Endothelial cell of umbilical vein (primary cell): Measurements from ENCODE around the gene OR2Y1. TPM values are rescaled to one million over a fixed set of nuclear protein-coding genes. Genes with fewer than 3 reads are reported as not detected.

Source experiments
- BruUV-seq: library from RNA; stranded (reverse); fragments of 400-500 nt; replicated peaks from 2 replicates; lab custom pipeline; 2021; lab: Mats Ljungman, UMichigan
- CTCF ChIA-PET: fragments of 300-600, 350-600 bp; sonication (Branson Sonifier 250); formaldehyde crosslinking; loops from one replicate; lab custom pipeline; 2021; ENCODE audit warnings: antibody characterized with exemption, inconsistent platforms; lab: Charles Lee
- POLR2A ChIA-PET: fragments of 300-600, 350-600 bp; sonication (Branson Sonifier 250); formaldehyde crosslinking; loops from one replicate; lab custom pipeline; 2021; ENCODE audit warnings: antibody characterized with exemption, inconsistent platforms; lab: Charles Lee
- DNase-seq: peaks from one replicate; pipeline ENCODE4 v3.0.0-alpha.2; 2011; ENCODE audit warnings: low read depth, low spot score
- FAIRE-seq: peaks from 2 replicates; lab custom pipeline; 2011; peaks lifted over from hg19 to GRCh38; lab: Jason Lieb, UNC
- H2AFZ ChIP-seq: 2 replicates; pipeline ENCODE4 v1.6.0; 2012; ENCODE audit warnings: low read depth, low read length, control low read depth, inconsistent platforms
- H3K27ac ChIP-seq: 2 replicates; pipeline ENCODE4 v1.5.1; 2011; ENCODE audit warnings: low read depth, mild to moderate bottlenecking, control low read depth, low read length, moderate library complexity; ENCODE audit not compliant: insufficient read depth
- H3K27me3 ChIP-seq, 2 experiments: 2 replicates each; pipeline versions ENCODE4 v1.6.0 to v1.6.1; 2011; ENCODE audit warnings: low read length in 2 of 2, mixed read lengths in 1 of 2; ENCODE audit not compliant: control insufficient read depth in 2 of 2, insufficient read depth in 2 of 2
- H3K36me3 ChIP-seq, 2 experiments: 2 replicates in 1 of 2; 3 replicates in 1 of 2; pipeline ENCODE4 v1.5.1; 2011; ENCODE audit warnings: low read length in 2 of 2, mild to moderate bottlenecking in 1 of 2, moderate library complexity in 1 of 2; ENCODE audit not compliant: control insufficient read depth in 2 of 2, insufficient read depth in 2 of 2; ENCODE audit errors: extremely low read depth in 1 of 2
- H3K4me1 ChIP-seq: 3 replicates; pipeline ENCODE4 v1.5.1; 2011; ENCODE audit warnings: mild to moderate bottlenecking, low read length; ENCODE audit not compliant: control insufficient read depth, insufficient read depth; ENCODE audit errors: extremely low read depth
- H3K4me2 ChIP-seq: 2 replicates; pipeline ENCODE4 v1.6.1; 2011; ENCODE audit warnings: low read length, control low read depth, mixed read lengths; ENCODE audit not compliant: insufficient read depth
- H3K4me3 ChIP-seq, 3 experiments: fragments of 200-600 bp in 1 of 3; sonication (generic), shearing (Covaris generic) in 1 of 3; replicated peaks in 1 of 3; 2 replicates each; pipeline ENCODE4 v1.5.1; 2011 to 2016; ENCODE audit warnings: control low read depth in 3 of 3, low read length in 3 of 3, mild to moderate bottlenecking in 2 of 3, inconsistent platforms in 1 of 3, low read depth in 1 of 3, moderate library complexity in 1 of 3; ENCODE audit not compliant: insufficient read depth in 1 of 3
- H3K79me2 ChIP-seq: 2 replicates; pipeline ENCODE4 v1.6.0; 2012; ENCODE audit warnings: low read length, inconsistent platforms; ENCODE audit not compliant: control insufficient read depth, insufficient read depth
- H3K9ac ChIP-seq: replicated peaks from 2 replicates; pipeline ENCODE3; 2011; ENCODE audit warnings: low read length, control low read depth; ENCODE audit not compliant: insufficient read depth; ENCODE audit errors: extremely low read depth
- H3K9me1 ChIP-seq: replicated peaks from 3 replicates; pipeline ENCODE4 v1.6.0; 2011; ENCODE audit warnings: mild to moderate bottlenecking, low read length; ENCODE audit not compliant: control insufficient read depth, insufficient read depth; ENCODE audit errors: extremely low read depth
- H3K9me3 ChIP-seq: replicated peaks from 2 replicates; pipeline ENCODE4 v1.5.1; 2012; ENCODE audit warnings: low read length, inconsistent platforms; ENCODE audit not compliant: control insufficient read depth, insufficient read depth
- H4K20me1 ChIP-seq: replicated peaks from 2 replicates; pipeline ENCODE3; 2011; ENCODE audit warnings: mild to moderate bottlenecking, low read length; ENCODE audit not compliant: control insufficient read depth, insufficient read depth; ENCODE audit errors: extremely low read depth
- EZH2 ChIP-seq: IDR thresholded peaks from 2 replicates; pipeline ENCODE4 v1.6.1; 2012; ENCODE audit warnings: borderline replicate concordance, low read depth, mild to moderate bottlenecking, moderate library complexity, low read length, inconsistent platforms; ENCODE audit not compliant: severe bottlenecking
- FOS ChIP-seq: IDR thresholded peaks from 2 replicates; pipeline ENCODE4 v1.6.1; 2011; ENCODE audit warnings: mild to moderate bottlenecking, low read length, moderate library complexity, borderline replicate concordance; ENCODE audit not compliant: insufficient read depth
- GATA2 ChIP-seq: IDR thresholded peaks from 2 replicates; pipeline ENCODE4 v1.7.0; 2011; ENCODE audit warnings: low read depth, mild to moderate bottlenecking, moderate library complexity, mixed read lengths, low read length; ENCODE audit not compliant: insufficient read length, insufficient read depth
- JUN ChIP-seq: IDR thresholded peaks from 2 replicates; pipeline ENCODE4 v1.6.1; 2011; ENCODE audit warnings: borderline replicate concordance, low read depth; ENCODE audit not compliant: insufficient read length, insufficient read depth
- MYC ChIP-seq: IDR thresholded peaks from one replicate; pipeline ENCODE4 v1.6.1; 2011; ENCODE audit warnings: mild to moderate bottlenecking, low read depth, low read length
- POLR2A ChIP-seq: IDR thresholded peaks from 2 replicates; pipeline ENCODE4 v1.6.1; 2012; ENCODE audit warnings: low read depth, mild to moderate bottlenecking, control low read depth, low read length
- POLR2AphosphoS5 ChIP-seq: IDR thresholded peaks from 2 replicates; pipeline ENCODE4 v1.6.1; 2012; ENCODE audit warnings: low read depth, mild to moderate bottlenecking, control low read depth, low read length, moderate library complexity; ENCODE audit not compliant: insufficient read depth
- dilution Hi-C: fragments of 300-500 bp; cut with MboI; formaldehyde crosslinking; loops from one replicate; pipeline ENCODE4 v1.15.0; 2019; ENCODE audit warnings: low sequenced_read_pairs; ENCODE audit not compliant: extremely low pct_ligation_motif_present
- intact Hi-C: fragments of 100-400 bp; cut with micrococcal nuclease; formaldehyde crosslinking; loops from one replicate; pipeline ENCODE4 v1.10.0; 2022
- polyA plus RNA-seq, 4 experiments: library from polyadenylated mRNA; depleted of rRNA in 3 of 4; stranded (reverse) in 3 of 4; unstranded in 1 of 4; fragments of >200 nt; gene quantifications; 2 replicates each; pipeline versions ENCODE4 v1.2.1 to v1.2.3, GENCODE V29; 2011 to 2012; ENCODE audit warnings: missing spikeins in 1 of 4
- small RNA-seq: library from RNA; depleted of rRNA; stranded (forward); fragments of <200 nt; gene quantifications from one replicate; pipeline ENCODE3, GENCODE V24; 2012; ENCODE audit warnings: low replicate concordance, low read depth; ENCODE audit not compliant: insufficient read depth, insufficient read length
- total RNA-seq: library from RNA; stranded (reverse); gene quantifications from 2 replicates; pipeline ENCODE4 v1.2.3, GENCODE V29; 2021
- TF ChIP-seq, protein P1 (sequence below): IDR thresholded peaks from 2 replicates; pipeline ENCODE4 v1.6.1; 2011; ENCODE audit not compliant: insufficient read depth, insufficient read length
- TF ChIP-seq, protein P2 (sequence below), 2 donors: IDR thresholded peaks; 1 replicate in 1 of 2; 2 replicates in 1 of 2; pipeline ENCODE4 v1.5.1; 2011; ENCODE audit warnings: low read length in 2 of 2, mild to moderate bottlenecking in 2 of 2, moderate library complexity in 2 of 2, control low read depth in 1 of 2, inconsistent platforms in 1 of 2, low read depth in 1 of 2; ENCODE audit not compliant: insufficient read depth in 1 of 2; ENCODE audit errors: extremely low read depth in 1 of 2

OR2Y1 gene
- total and polyA plus RNA-seq, 2 donors (not counting 3 experiments of a cell fraction or from before 2014, with no cell fraction given) = not detected

DNA sequence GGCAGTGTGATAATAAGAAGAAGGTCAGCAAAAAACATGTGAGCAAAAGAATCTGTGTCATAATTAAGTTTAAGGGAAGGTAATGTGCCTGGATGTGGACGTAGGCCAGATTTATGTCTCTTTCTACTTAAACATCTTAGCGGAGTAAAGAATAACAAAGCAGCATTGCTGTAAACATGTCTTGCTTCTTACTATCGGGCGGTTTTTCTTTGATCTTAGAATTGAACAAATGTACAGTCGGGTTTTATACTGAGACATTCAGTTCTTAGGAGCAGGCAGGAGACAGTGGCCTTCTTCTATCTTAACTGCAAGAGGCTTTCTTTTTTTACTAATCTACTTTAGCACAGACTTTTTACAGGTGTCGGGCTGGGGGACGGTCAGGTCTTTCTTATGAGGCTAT lies 50.1 kb downstream of the OR2Y1 start:
- DNase-seq (no peak), FAIRE-seq (no peak)
- Histone ChIP-seq H3K27ac (no peak overlapping the region), H3K4me3 (no peak overlapping the region), H3K36me3 (no peaks in the 10 kb centered on the region), H3K9ac (no peak overlapping the region), H3K4me2 (no peak overlapping the region), H3K9me1 (no peaks in the 10 kb centered on the region), H4K20me1 (no peaks in the 10 kb centered on the region), H3K9me3 (no peaks in the 10 kb centered on the region), H3K27me3 (no peaks in the 10 kb centered on the region), H2AFZ (no peak overlapping the region), H3K4me1 (no peaks in the 10 kb centered on the region), H3K79me2 (no peaks in the 10 kb centered on the region)
- intact Hi-C loops = no loop called here
- ChIA-PET POLR2A (no interaction called here), CTCF (no interaction called here)
- BruUV-seq = no TSS peak
- dilution Hi-C loops = no loop called here
- TF ChIP-seq, protein P1, sequence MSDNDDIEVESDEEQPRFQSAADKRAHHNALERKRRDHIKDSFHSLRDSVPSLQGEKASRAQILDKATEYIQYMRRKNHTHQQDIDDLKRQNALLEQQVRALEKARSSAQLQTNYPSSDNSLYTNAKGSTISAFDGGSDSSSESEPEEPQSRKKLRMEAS = no peak
- TF ChIP-seq MYC (no peak), POLR2A (no peak), GATA2 (no peak), POLR2AphosphoS5 (no peak), JUN (no peak), EZH2 (no peak), FOS (no peak)
- TF ChIP-seq, protein P2, sequence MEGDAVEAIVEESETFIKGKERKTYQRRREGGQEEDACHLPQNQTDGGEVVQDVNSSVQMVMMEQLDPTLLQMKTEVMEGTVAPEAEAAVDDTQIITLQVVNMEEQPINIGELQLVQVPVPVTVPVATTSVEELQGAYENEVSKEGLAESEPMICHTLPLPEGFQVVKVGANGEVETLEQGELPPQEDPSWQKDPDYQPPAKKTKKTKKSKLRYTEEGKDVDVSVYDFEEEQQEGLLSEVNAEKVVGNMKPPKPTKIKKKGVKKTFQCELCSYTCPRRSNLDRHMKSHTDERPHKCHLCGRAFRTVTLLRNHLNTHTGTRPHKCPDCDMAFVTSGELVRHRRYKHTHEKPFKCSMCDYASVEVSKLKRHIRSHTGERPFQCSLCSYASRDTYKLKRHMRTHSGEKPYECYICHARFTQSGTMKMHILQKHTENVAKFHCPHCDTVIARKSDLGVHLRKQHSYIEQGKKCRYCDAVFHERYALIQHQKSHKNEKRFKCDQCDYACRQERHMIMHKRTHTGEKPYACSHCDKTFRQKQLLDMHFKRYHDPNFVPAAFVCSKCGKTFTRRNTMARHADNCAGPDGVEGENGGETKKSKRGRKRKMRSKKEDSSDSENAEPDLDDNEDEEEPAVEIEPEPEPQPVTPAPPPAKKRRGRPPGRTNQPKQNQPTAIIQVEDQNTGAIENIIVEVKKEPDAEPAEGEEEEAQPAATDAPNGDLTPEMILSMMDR (IDR thresholded peaks at IDR 0.05; ENCODE audit: extremely low read depth in 1 of 2, insufficient read depth in 1 of 2, low read depth in 1 of 2, low read length in 2 of 2) = no peak

Small RNA genes within 50 kb of the gene (small RNA-seq; reads per million reads assigned to genes)
- gene RNU1-17P = not detected

Other genes with a start within 250 kb of the OR2Y1 start
- gene CNOT6, start 245.7 kb downstream of the OR2Y1 start, total RNA-seq = 33.8 and 35.5 TPM in 2 replicates
- gene CNOT6, start 245.7 kb downstream of the OR2Y1 start, polyA plus RNA-seq = 6.2 and 9.2 TPM in 2 replicates
- gene SCGB3A1, start 148.6 kb downstream of the OR2Y1 start, total RNA-seq = 0.73 TPM in 1 of 2 replicates, not detected in the other
- 0.22 TPM in 1 of 2 replicates, not detected in the other for gene SCGB3A1, start 148.6 kb downstream of the OR2Y1 start, polyA plus RNA-seq
- gene FLT4, start 90.5 kb downstream of the OR2Y1 start, total RNA-seq = 66.5 and 71.5 TPM in 2 replicates
- 44.4 and 50.9 TPM in 2 replicates for gene FLT4, start 90.5 kb downstream of the OR2Y1 start, polyA plus RNA-seq
- gene MGAT1, start 62.7 kb upstream of the OR2Y1 start, total RNA-seq = 108 and 123 TPM in 2 replicates
- 126 and 153 TPM in 2 replicates for gene MGAT1, start 62.7 kb upstream of the OR2Y1 start, polyA plus RNA-seq
- 14.6 and 19.7 TPM in 2 replicates for gene ZFP62, start 121.2 kb upstream of the OR2Y1 start, total RNA-seq
- gene ZFP62, start 121.2 kb upstream of the OR2Y1 start, polyA plus RNA-seq = 3.3 and 3.7 TPM in 2 replicates
- gene BTNL8, start 159.1 kb upstream of the OR2Y1 start, total RNA-seq = not detected in 2 replicates
- not detected in 2 replicates for gene BTNL8, start 159.1 kb upstream of the OR2Y1 start, polyA plus RNA-seq
- not detected in 2 replicates for gene BTNL3, start 248.8 kb upstream of the OR2Y1 start, total RNA-seq
- not detected in 2 replicates for gene BTNL3, start 248.8 kb upstream of the OR2Y1 start, polyA plus RNA-seq